WTC11 (cell line): ENCODE results near the gene USE1. TPM values are rescaled to one million over a fixed set of nuclear protein-coding genes. Genes with fewer than 3 reads are reported as not detected.
A peak's percentile ranks its signal among the peaks of the same experiment; 100 is the strongest.

Source experiments
- ATAC-seq: fragments of 200-7000 bp; cut with Tn5 transposase; 2 replicates; pipeline ENCODE4 v1.10.0; 2021; ENCODE audit warnings: mild to moderate bottlenecking, moderate library complexity
- CTCF ChIA-PET: fragments of 300-600 bp; sonication (Branson Sonifier 250); formaldehyde crosslinking; loops from one replicate; lab custom pipeline; 2021; ENCODE audit warnings: antibody characterized with exemption; lab: Charles Lee
- POLR2A ChIA-PET: fragments of 350-600 bp; sonication (Branson Sonifier 250); formaldehyde crosslinking; loops from one replicate; lab custom pipeline; 2021; ENCODE audit warnings: antibody characterized with exemption; lab: Charles Lee
- DNase-seq: peaks from one replicate; pipeline ENCODE4 v3.0.0; 2021; ENCODE audit warnings: low spot score
- H3K27ac Mint-ChIP-seq: 2 replicates; pipeline ENCODE4 v1.8.0; 2021; ENCODE audit warnings: mixed read lengths
- H3K27me3 Mint-ChIP-seq: 2 replicates; pipeline ENCODE4 v1.8.0; 2021; ENCODE audit warnings: low read depth, mild to moderate bottlenecking, moderate library complexity, mixed read lengths
- H3K36me3 Mint-ChIP-seq: 2 replicates; pipeline ENCODE4 v1.8.0; 2021; ENCODE audit warnings: mixed read lengths
- H3K4me1 Mint-ChIP-seq: 2 replicates; pipeline ENCODE4 v1.8.0; 2022; ENCODE audit warnings: mixed read lengths
- H3K4me3 Mint-ChIP-seq: 2 replicates; pipeline ENCODE4 v1.8.0; 2021; ENCODE audit warnings: mild to moderate bottlenecking, moderate library complexity, mixed read lengths
- H3K9me3 Mint-ChIP-seq: 2 replicates; pipeline ENCODE4 v1.8.0; 2021; ENCODE audit warnings: mixed read lengths
- AR ChIP-seq: fragments of 250-450 bp; sonication (Bioruptor Pico); IDR thresholded peaks from 2 replicates; pipeline ENCODE4 v1.9.0; 2021; ENCODE audit warnings: mild to moderate bottlenecking
- ATF1 ChIP-seq: sonication (generic); formaldehyde crosslinking; IDR thresholded peaks from 2 replicates; pipeline ENCODE4 v1.8.1; 2023; ENCODE audit warnings: mild to moderate bottlenecking, moderate library complexity, missing genetic modification reagents
- ATF2 ChIP-seq: sonication (generic); formaldehyde crosslinking; IDR thresholded peaks from 2 replicates; pipeline ENCODE4 v1.8.1; 2022; ENCODE audit warnings: low read depth, missing genetic modification reagents, borderline replicate concordance
- ATF3 ChIP-seq: sonication (generic); formaldehyde crosslinking; conservative IDR thresholded peaks from 2 replicates; pipeline ENCODE4 v1.8.1; 2022; ENCODE audit warnings: mild to moderate bottlenecking, missing genetic modification reagents
- CREM ChIP-seq: sonication (generic); formaldehyde crosslinking; IDR thresholded peaks from 2 replicates; pipeline ENCODE4 v1.8.1; 2022; ENCODE audit warnings: mild to moderate bottlenecking, missing genetic modification reagents, moderate library complexity
- EMX1 ChIP-seq: fragments of 250-450 bp; sonication (Bioruptor Pico); IDR thresholded peaks from 2 replicates; pipeline ENCODE4 v1.8.0; 2021; ENCODE audit warnings: mild to moderate bottlenecking
- ERG ChIP-seq: fragments of 250-450 bp; sonication (Bioruptor Pico); IDR thresholded peaks from 2 replicates; pipeline ENCODE4 v1.8.0; 2021; ENCODE audit warnings: mild to moderate bottlenecking
- FOXJ3 ChIP-seq: sonication (generic); formaldehyde crosslinking; IDR thresholded peaks from 2 replicates; pipeline ENCODE4 v1.9.0; 2021; ENCODE audit warnings: missing genetic modification reagents, mild to moderate bottlenecking, borderline replicate concordance
- FOXP1 ChIP-seq: sonication (generic); formaldehyde crosslinking; IDR thresholded peaks from 2 replicates; pipeline ENCODE4 v1.8.0; 2022; ENCODE audit warnings: missing genetic modification reagents, mild to moderate bottlenecking, moderate library complexity, borderline replicate concordance
- GABPB1 ChIP-seq: sonication (generic); formaldehyde crosslinking; IDR thresholded peaks from 2 replicates; pipeline ENCODE4 v1.8.1; 2023; ENCODE audit warnings: mild to moderate bottlenecking, missing genetic modification reagents
- GTF2I ChIP-seq: fragments of 250-450 bp; sonication (Bioruptor Pico); conservative IDR thresholded peaks from 2 replicates; pipeline ENCODE4 v1.4.0; 2021; ENCODE audit warnings: mild to moderate bottlenecking
- HMGA2 ChIP-seq: fragments of 250-450 bp; sonication (Bioruptor Pico); IDR thresholded peaks from 2 replicates; pipeline ENCODE4 v1.4.0; 2021; ENCODE audit warnings: mild to moderate bottlenecking, moderate library complexity
- HMGXB4 ChIP-seq: sonication (generic); formaldehyde crosslinking; IDR thresholded peaks from 2 replicates; pipeline ENCODE4 v1.8.1; 2023; ENCODE audit warnings: mild to moderate bottlenecking, moderate library complexity, missing genetic modification reagents
- KAT7 ChIP-seq: sonication (generic); formaldehyde crosslinking; IDR thresholded peaks from 2 replicates; pipeline ENCODE4 v1.8.1; 2023; ENCODE audit warnings: missing genetic modification reagents, mild to moderate bottlenecking, borderline replicate concordance
- MAX ChIP-seq: sonication (generic); formaldehyde crosslinking; IDR thresholded peaks from 2 replicates; pipeline ENCODE4 v1.8.0; 2022; ENCODE audit warnings: mild to moderate bottlenecking, missing genetic modification reagents
- MYBL2 ChIP-seq: sonication (generic); formaldehyde crosslinking; IDR thresholded peaks from 2 replicates; pipeline ENCODE4 v1.8.1; 2023; ENCODE audit warnings: mild to moderate bottlenecking, moderate library complexity, missing genetic modification reagents
- NR2C2 ChIP-seq: sonication (generic); formaldehyde crosslinking; IDR thresholded peaks from 2 replicates; pipeline ENCODE4 v1.8.0; 2022; ENCODE audit warnings: mild to moderate bottlenecking, missing genetic modification reagents
- OVOL2 ChIP-seq: fragments of 250-450 bp; sonication (Bioruptor Pico); IDR thresholded peaks from 2 replicates; pipeline ENCODE4 v1.9.0; 2021; ENCODE audit warnings: mild to moderate bottlenecking, borderline replicate concordance
- PRDM15 ChIP-seq: sonication (generic); formaldehyde crosslinking; IDR thresholded peaks from 2 replicates; pipeline ENCODE4 v1.8.0; 2022; ENCODE audit warnings: missing genetic modification reagents
- TEAD1 ChIP-seq: sonication (generic); formaldehyde crosslinking; IDR thresholded peaks from 2 replicates; pipeline ENCODE4 v1.8.0; 2022; ENCODE audit warnings: mild to moderate bottlenecking, missing genetic modification reagents
- TP53 ChIP-seq: sonication (generic); formaldehyde crosslinking; IDR thresholded peaks from 2 replicates; pipeline ENCODE4 v1.8.1; 2023; ENCODE audit warnings: mild to moderate bottlenecking, missing genetic modification reagents
- USF2 ChIP-seq: sonication (generic); formaldehyde crosslinking; IDR thresholded peaks from 2 replicates; pipeline ENCODE4 v1.8.1; 2023; ENCODE audit warnings: mild to moderate bottlenecking, missing genetic modification reagents, moderate library complexity
- ZNF416 ChIP-seq: fragments of 250-450 bp; sonication (Bioruptor Pico); IDR thresholded peaks from 2 replicates; pipeline ENCODE4 v1.9.0; 2021; ENCODE audit warnings: mild to moderate bottlenecking, inconsistent platforms
- total RNA-seq: library from RNA; stranded (reverse); gene quantifications from 3 replicates; pipeline ENCODE4 v1.2.3, GENCODE V29; 2021

Gene USE1
- total RNA-seq, 1 experiment from 2014 or later, result 14.2 TPM

GRCh38 chr19:17183271-17183761 is 31.8 kb upstream of the USE1 start (continued):
- TF ChIP-seq FOXJ3 (CRISPR knock-in tag) (no peak), HMGXB4 (CRISPR knock-in tag) (no peak), PRDM15 (no peak), KAT7 (CRISPR knock-in tag) (no peak), GABPB1 (CRISPR knock-in tag) (no peak), ATF3 (CRISPR knock-in tag) (no peak), NR2C2 (CRISPR knock-in tag) (no peak), USF2 (no peak), MAX (CRISPR knock-in tag) (no peak), MYBL2 (no peak)

- peak overlapping the region; percentile 31; the same call in 1 of the 2 replicates for H3K27ac Mint-ChIP-seq
- no peak for ATAC-seq
Measured at GRCh38 chr19:17183858-17184321, 31.3 kb upstream of the USE1 start.

More at GRCh38 chr19:17183858-17184321, 31.3 kb upstream of the USE1 start:
- DNase-seq, result no peak
- H3K27me3 Mint-ChIP-seq, result no peaks in the 10 kb centered on the region
- H3K36me3 Mint-ChIP-seq, result peaks cover 13% of the 10 kb centered on the region
- no peaks in the 10 kb centered on the region for H3K9me3 Mint-ChIP-seq
- CTCF ChIA-PET, result interaction anchor here (2.0 kb wide), 1 partner anchor 115 kb away, joined by 7 read pairs; no protein-coding TSS in a partner anchor
- no peak overlapping the region for H3K4me3 Mint-ChIP-seq
- H3K4me1 Mint-ChIP-seq, result peaks cover 14% of the 10 kb centered on the region
- TF ChIP-seq FOXP1 (CRISPR knock-in tag), result no peak
- TF ChIP-seq EMX1 (CRISPR knock-in tag), result no peak
- TF ChIP-seq HMGA2 (CRISPR knock-in tag), result no peak
- no peak for TF ChIP-seq TEAD1 (CRISPR knock-in tag)
- no peak for TF ChIP-seq TP53 (CRISPR knock-in tag)
- no peak for TF ChIP-seq AR (CRISPR knock-in tag)
- TF ChIP-seq ATF2, result no peak
- no peak for TF ChIP-seq ERG (CRISPR knock-in tag)
- no peak for TF ChIP-seq OVOL2 (CRISPR knock-in tag)
- no peak for TF ChIP-seq ATF1 (CRISPR knock-in tag)
- TF ChIP-seq GTF2I (CRISPR knock-in tag), result no peak
- TF ChIP-seq CREM (CRISPR knock-in tag), result no peak
- no peak for TF ChIP-seq ZNF416 (CRISPR knock-in tag)
- no peak for TF ChIP-seq KAT7 (CRISPR knock-in tag)
- POLR2A ChIA-PET, result no interaction called here
